ENCODE data around the gene ZNF343.

GRCh38 chr20:2509794-2510193 lies 1.1 kb upstream of the ZNF343 start:
- no peak for TF ChIP-seq EZH2 (IDR thresholded peaks at IDR 0.05; ENCODE audit: borderline replicate concordance, low read length)
- no peak for TF ChIP-seq CTCF (IDR thresholded peaks at IDR 0.05; ENCODE audit: low read length)

All from OCI-LY1 (cell line).